Mesothelial cell of epicardium (in vitro differentiated cells): Measurements from ENCODE around the gene DIS3L2. TPM values are rescaled to one million over a fixed set of nuclear protein-coding genes. Genes with fewer than 3 reads are reported as not detected.
"Not testable (repeated sequence)": the region's sequence is repeated elsewhere in the genome, so short reads cannot be mapped to it uniquely, and the experiment has no call there.

Experiments
- DNase-seq, 2 experiments: peaks; one replicate each; pipeline ENCODE4 v3.0.0; 2021; ENCODE audit warnings: low spot score in 2 of 2; ENCODE audit not compliant: unreplicated experiment in 2 of 2
- H3K27ac Mint-ChIP-seq: 2 replicates; pipeline ENCODE4 v1.8.0; 2021; ENCODE audit warnings: mixed read lengths
- H3K27me3 Mint-ChIP-seq: 2 replicates; pipeline ENCODE4 v1.8.0; 2021; ENCODE audit warnings: low read depth, mixed read lengths
- H3K36me3 Mint-ChIP-seq: 2 replicates; pipeline ENCODE4 v1.8.0; 2021; ENCODE audit warnings: mixed read lengths
- H3K4me1 Mint-ChIP-seq: 2 replicates; pipeline ENCODE4 v1.8.0; 2021; ENCODE audit warnings: mixed read lengths
- H3K4me3 Mint-ChIP-seq: 2 replicates; pipeline ENCODE4 v1.8.0; 2021; ENCODE audit warnings: mild to moderate bottlenecking, moderate library complexity, mixed read lengths
- H3K9me3 Mint-ChIP-seq: 2 replicates; pipeline ENCODE4 v1.8.0; 2021; ENCODE audit warnings: mixed read lengths
- CTCF ChIP-seq: fragments of 200-600 bp; sonication (generic); IDR thresholded peaks from one replicate; pipeline ENCODE4 v1.5.0; 2021; ENCODE audit warnings: antibody characterized with exemption; ENCODE audit not compliant: unreplicated experiment
- total RNA-seq: library from RNA; stranded (reverse); gene quantifications from 3 replicates; pipeline ENCODE4 v1.2.1, GENCODE V29; 2021

DIS3L2 gene
- total RNA-seq, 1 donor from 2014 or later, result 74.4 TPM

DNA sequence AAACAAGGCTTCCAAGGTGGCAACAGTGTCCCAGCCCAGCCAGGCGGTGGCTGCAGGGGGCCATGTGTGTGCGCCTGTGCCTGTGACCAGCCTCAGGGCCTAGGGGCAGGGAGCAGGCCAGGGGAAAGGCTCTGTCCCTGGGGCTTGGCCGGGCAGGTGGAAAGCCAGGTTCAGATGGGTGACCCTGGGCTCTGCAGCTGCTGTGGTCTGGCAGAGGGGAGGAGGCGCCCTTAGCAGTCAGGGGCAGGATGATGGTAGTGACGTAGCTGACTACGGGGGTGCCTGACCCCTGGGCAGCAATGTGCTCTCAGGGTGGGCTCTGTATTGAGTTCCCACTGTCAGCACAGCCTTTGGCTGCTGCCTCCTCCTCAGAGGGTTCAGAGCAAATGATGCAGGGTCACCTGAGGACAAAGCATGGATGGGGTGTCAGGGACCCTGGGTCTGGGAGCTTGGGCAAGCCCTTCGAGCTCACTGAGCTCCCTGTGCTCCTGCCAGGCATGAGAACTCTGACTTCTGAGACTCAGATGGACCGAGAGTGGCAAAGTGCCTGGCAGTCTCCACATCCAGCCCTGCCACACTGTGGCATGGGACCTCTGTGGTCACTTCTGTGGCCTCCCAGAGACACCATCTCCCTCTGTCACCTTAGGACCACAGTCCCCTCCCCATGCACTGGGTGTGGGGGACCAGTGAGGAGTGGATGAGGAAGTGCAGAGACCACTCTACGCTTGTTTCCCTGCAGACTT, 360.5 kb downstream of the DIS3L2 start:
- Mint-ChIP-seq H3K4me1 (peaks cover 9% of the 10 kb centered on the region), H3K27me3 (no peaks in the 10 kb centered on the region), H3K27ac (no peak overlapping the region), H3K9me3 (no peaks in the 10 kb centered on the region), H3K4me3 (no peak overlapping the region), H3K36me3 (no peaks in the 10 kb centered on the region)
- TF ChIP-seq CTCF, result no peak
- DNase-seq, result no peak

- Mint-ChIP-seq H3K36me3 (no peaks in the 10 kb centered on the region), H3K4me3 (no peak overlapping the region), H3K9me3 (no peaks in the 10 kb centered on the region), H3K27ac (no peak overlapping the region), H3K4me1 (peaks cover 6% of the 10 kb centered on the region), H3K27me3 (no peaks in the 10 kb centered on the region)
- no peak for DNase-seq
- no peak for TF ChIP-seq CTCF
Observed at GRCh38 chr2:232322560-232323327, 361.2 kb downstream of the DIS3L2 start.

- Mint-ChIP-seq H3K36me3 (no peaks in the 10 kb centered on the region), H3K4me1 (peaks cover 6% of the 10 kb centered on the region), H3K4me3 (no peak overlapping the region), H3K27me3 (no peaks in the 10 kb centered on the region), H3K9me3 (no peaks in the 10 kb centered on the region), H3K27ac (no peak overlapping the region)
- TF ChIP-seq CTCF, result no peak
- DNase-seq, result no peak
Observed at GRCh38 chr2:232323328-232323650, 361.8 kb downstream of the DIS3L2 start.

DNA sequence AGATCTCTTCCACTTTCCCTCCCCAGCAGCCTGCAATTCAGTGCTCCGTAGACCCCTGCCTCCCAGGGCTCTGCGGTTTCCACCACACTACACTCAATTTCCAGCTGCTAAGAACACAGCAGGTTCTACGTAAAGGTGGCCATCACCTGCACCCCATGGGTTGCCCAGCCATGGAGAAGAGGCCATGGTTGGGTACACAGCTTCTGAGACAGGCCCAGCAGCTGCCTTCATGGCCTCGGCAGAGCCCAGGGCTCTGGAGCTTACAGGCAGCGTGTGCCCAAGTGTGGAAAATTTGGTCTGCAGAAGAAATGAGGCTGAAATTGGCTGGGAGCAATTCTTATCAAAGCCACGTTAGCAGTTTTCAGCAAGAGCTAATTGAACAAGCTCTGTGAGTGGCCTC, 362.5 kb downstream of the DIS3L2 start:
- H3K36me3 Mint-ChIP-seq, H3K9me3 Mint-ChIP-seq, H3K4me3 Mint-ChIP-seq, H3K27ac Mint-ChIP-seq, H3K27me3 Mint-ChIP-seq, DNase-seq, H3K4me1 Mint-ChIP-seq: not testable (repeated sequence)

DNA sequence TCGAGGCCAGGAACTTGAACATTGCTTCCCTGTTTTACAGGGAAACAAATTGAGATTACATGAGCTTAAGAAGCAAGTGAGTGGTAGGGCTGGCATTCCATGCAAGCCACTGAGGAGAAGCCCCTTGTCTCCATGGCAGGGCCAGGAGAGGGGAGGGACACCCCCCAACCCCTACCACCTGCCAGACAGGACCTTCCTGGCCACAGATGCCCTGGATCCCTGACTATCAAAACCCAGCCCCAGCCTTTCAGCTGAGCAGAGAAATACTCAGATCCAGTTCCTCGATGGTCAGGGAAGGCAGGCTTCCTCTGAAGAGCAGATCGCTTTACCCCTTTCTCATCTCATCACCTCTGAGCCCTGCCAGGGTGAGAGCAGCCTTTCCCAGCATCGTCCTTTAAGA, 363.3 kb downstream of the DIS3L2 start:
- Mint-ChIP-seq H3K4me3 (no peak overlapping the region), H3K27ac (no peak overlapping the region)
- DNase-seq, result no peak

More for the DNA sequence above, 363.3 kb downstream of the DIS3L2 start:
- Mint-ChIP-seq H3K27me3 (no peaks in the 10 kb centered on the region), H3K9me3 (no peaks in the 10 kb centered on the region), H3K4me1 (peaks cover 6% of the 10 kb centered on the region), H3K36me3 (no peaks in the 10 kb centered on the region)
- TF ChIP-seq CTCF, result no peak
